H1 (cell line): Measurements from ENCODE around the gene IPO7. TPM values are rescaled to one million over a fixed set of nuclear protein-coding genes. Genes with fewer than 3 reads are reported as not detected.

Experiments
- GTF2F1 ChIP-seq: IDR thresholded peaks from 2 replicates; pipeline ENCODE4 v1.6.1; 2012; ENCODE audit warnings: low read depth, low read length, improper control_type of control experiment, borderline replicate concordance
- MAFK ChIP-seq: IDR thresholded peaks from 2 replicates; pipeline ENCODE4 v1.6.1; 2012; ENCODE audit warnings: low read depth, mild to moderate bottlenecking, improper control_type of control experiment, low read length
- polyA plus RNA-seq, 7 experiments: library from polyadenylated mRNA; depleted of rRNA in 3 of 7; stranded (reverse) in 5 of 7; unstranded in 2 of 7; fragments of >200 nt in 5 of 7; fragments of 200-250 nt in 2 of 7; gene quantifications; 1 replicate in 5 of 7; 2 replicates in 1 of 7; 4 replicates in 1 of 7; pipeline versions ENCODE4 v1.2.1 to v1.2.3, GENCODE V29; 2011 to 2013; ENCODE audit warnings: missing spikeins in 2 of 7, mixed read lengths in 2 of 7
- total RNA-seq: library from RNA; stranded (reverse); fragmentation: NEBNext Ultra II Directional; extraction: Animal tissue kit (Norgen Biotek cat#: 25700); gene quantifications from 2 replicates; pipeline ENCODE4 v1.2.1, GENCODE V29; 2021
- TF ChIP-seq, protein P1 (sequence below): fragments of 300-600 bp; sonication (generic); IDR thresholded peaks from 2 replicates; pipeline ENCODE4 v1.7.1; 2012; ENCODE audit warnings: low read length, moderate library complexity, mild to moderate bottlenecking, inconsistent platforms; ENCODE audit not compliant: insufficient replicate concordance

The IPO7 gene
- total and polyA plus RNA-seq, 2 of the 8 experiments (the other 6 are each of a cell fraction or from before 2014, with no cell fraction given): 45.9 to 259 TPM

DNA sequence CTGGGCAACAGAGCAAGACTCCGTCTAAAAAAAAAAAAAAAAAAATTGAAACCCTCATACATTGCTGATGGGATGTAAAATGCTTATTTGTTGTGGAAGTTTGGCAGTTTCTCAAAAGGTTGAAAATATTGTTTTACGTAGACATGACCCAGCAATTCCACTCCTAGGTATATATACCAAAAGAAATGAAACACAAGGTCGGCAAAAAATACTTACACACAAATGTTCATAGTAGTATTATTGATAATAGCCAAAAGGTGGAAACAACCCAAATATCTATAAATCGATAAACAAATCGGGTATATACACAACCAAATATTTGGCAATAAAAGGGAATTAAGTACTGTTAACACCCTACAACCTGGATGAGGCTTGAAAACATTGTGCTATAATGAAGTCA is 71.3 kb downstream of the IPO7 start (continued):
- TF ChIP-seq, protein P1, sequence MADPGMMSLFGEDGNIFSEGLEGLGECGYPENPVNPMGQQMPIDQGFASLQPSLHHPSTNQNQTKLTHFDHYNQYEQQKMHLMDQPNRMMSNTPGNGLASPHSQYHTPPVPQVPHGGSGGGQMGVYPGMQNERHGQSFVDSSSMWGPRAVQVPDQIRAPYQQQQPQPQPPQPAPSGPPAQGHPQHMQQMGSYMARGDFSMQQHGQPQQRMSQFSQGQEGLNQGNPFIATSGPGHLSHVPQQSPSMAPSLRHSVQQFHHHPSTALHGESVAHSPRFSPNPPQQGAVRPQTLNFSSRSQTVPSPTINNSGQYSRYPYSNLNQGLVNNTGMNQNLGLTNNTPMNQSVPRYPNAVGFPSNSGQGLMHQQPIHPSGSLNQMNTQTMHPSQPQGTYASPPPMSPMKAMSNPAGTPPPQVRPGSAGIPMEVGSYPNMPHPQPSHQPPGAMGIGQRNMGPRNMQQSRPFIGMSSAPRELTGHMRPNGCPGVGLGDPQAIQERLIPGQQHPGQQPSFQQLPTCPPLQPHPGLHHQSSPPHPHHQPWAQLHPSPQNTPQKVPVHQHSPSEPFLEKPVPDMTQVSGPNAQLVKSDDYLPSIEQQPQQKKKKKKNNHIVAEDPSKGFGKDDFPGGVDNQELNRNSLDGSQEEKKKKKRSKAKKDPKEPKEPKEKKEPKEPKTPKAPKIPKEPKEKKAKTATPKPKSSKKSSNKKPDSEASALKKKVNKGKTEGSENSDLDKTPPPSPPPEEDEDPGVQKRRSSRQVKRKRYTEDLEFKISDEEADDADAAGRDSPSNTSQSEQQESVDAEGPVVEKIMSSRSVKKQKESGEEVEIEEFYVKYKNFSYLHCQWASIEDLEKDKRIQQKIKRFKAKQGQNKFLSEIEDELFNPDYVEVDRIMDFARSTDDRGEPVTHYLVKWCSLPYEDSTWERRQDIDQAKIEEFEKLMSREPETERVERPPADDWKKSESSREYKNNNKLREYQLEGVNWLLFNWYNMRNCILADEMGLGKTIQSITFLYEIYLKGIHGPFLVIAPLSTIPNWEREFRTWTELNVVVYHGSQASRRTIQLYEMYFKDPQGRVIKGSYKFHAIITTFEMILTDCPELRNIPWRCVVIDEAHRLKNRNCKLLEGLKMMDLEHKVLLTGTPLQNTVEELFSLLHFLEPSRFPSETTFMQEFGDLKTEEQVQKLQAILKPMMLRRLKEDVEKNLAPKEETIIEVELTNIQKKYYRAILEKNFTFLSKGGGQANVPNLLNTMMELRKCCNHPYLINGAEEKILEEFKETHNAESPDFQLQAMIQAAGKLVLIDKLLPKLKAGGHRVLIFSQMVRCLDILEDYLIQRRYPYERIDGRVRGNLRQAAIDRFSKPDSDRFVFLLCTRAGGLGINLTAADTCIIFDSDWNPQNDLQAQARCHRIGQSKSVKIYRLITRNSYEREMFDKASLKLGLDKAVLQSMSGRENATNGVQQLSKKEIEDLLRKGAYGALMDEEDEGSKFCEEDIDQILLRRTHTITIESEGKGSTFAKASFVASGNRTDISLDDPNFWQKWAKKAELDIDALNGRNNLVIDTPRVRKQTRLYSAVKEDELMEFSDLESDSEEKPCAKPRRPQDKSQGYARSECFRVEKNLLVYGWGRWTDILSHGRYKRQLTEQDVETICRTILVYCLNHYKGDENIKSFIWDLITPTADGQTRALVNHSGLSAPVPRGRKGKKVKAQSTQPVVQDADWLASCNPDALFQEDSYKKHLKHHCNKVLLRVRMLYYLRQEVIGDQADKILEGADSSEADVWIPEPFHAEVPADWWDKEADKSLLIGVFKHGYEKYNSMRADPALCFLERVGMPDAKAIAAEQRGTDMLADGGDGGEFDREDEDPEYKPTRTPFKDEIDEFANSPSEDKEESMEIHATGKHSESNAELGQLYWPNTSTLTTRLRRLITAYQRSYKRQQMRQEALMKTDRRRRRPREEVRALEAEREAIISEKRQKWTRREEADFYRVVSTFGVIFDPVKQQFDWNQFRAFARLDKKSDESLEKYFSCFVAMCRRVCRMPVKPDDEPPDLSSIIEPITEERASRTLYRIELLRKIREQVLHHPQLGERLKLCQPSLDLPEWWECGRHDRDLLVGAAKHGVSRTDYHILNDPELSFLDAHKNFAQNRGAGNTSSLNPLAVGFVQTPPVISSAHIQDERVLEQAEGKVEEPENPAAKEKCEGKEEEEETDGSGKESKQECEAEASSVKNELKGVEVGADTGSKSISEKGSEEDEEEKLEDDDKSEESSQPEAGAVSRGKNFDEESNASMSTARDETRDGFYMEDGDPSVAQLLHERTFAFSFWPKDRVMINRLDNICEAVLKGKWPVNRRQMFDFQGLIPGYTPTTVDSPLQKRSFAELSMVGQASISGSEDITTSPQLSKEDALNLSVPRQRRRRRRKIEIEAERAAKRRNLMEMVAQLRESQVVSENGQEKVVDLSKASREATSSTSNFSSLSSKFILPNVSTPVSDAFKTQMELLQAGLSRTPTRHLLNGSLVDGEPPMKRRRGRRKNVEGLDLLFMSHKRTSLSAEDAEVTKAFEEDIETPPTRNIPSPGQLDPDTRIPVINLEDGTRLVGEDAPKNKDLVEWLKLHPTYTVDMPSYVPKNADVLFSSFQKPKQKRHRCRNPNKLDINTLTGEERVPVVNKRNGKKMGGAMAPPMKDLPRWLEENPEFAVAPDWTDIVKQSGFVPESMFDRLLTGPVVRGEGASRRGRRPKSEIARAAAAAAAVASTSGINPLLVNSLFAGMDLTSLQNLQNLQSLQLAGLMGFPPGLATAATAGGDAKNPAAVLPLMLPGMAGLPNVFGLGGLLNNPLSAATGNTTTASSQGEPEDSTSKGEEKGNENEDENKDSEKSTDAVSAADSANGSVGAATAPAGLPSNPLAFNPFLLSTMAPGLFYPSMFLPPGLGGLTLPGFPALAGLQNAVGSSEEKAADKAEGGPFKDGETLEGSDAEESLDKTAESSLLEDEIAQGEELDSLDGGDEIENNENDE: no peak
- TF ChIP-seq GTF2F1 (no peak), MAFK (no peak)
